GM12892 (cell line): ENCODE results near the gene TBXAS1.
"Not testable (repeated sequence)": the region's sequence is repeated elsewhere in the genome, so short reads cannot be mapped to it uniquely, and the experiment has no call there.

Source experiments
- DNase-seq: peaks from one replicate; pipeline ENCODE4 v3.0.0; 2011; ENCODE audit not compliant: insufficient read length
- FAIRE-seq: peaks from 2 replicates; lab custom pipeline; 2011; peaks lifted over from hg19 to GRCh38; lab: Jason Lieb, UNC
- POLR2A ChIP-seq: IDR thresholded peaks from 2 replicates; pipeline ENCODE4 v1.6.1; 2011; ENCODE audit warnings: low read depth, low read length, control low read depth
- POLR2AphosphoS5 ChIP-seq: IDR thresholded peaks from 2 replicates; pipeline ENCODE4 v1.6.1; 2011; ENCODE audit warnings: low read depth, low read length, control low read depth
- TAF1 ChIP-seq: IDR thresholded peaks from 2 replicates; pipeline ENCODE4 v1.6.1; 2011; ENCODE audit warnings: low read depth, mild to moderate bottlenecking, control low read depth, low read length, borderline replicate concordance

The TBXAS1 gene

DNA sequence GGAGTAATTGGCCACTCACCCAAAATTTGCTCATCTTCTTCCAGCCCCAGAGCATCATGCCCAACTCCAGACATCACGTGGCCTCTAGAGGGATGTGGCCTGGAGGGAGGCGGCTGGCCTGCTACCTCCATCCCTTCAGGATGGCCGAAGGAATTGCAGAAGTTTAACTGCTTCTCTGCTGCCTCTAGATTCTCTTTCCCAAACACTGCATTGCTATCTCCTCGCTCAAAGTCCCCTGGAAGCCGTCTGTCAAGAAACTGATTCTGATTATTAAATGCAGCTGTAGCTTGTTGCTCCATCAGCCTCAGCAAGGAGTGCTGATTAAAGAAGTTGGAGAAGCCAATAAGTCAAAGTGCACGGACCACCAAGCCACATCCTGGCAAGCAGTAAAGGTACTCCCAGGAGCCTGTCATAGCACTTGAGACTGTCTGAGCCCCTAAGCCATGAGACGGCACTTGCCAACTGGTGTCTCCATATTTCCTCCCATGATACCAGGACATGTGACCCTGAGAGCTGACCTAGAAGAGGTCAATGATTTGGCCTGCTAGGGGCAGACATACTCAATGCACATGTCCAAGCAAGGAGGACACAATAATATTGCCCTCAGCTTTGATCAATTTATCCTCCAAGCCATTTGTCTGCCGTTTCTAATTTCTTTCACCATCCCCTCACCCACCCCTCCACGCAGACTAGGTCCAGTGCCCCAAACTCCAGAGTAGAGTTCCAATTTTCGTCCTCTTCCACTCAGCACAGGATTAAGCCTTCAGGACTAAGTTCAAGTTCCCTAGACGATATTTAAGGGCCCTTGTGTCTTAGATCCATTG is 84.2 kb downstream of the TBXAS1 start:
- no peak for DNase-seq
- TF ChIP-seq POLR2A (no peak), POLR2AphosphoS5 (no peak), TAF1 (no peak)
- no peak for FAIRE-seq

DNA sequence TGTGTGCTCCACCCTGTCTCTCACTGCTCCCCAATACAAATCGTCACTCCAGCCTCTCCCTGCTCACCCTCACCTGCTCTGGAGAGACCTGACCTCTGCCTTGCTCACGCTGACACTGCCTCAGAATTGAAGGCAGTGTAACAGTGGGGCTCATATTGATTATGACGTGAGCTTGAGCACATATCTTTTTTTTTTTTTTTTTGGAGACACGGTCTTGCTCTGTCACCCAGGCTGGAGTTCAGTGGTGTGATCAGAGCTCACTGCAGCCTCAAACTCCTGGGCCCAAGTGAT is 84.7 kb downstream of the TBXAS1 start:
- FAIRE-seq (no peak), DNase-seq (no peak)
- TF ChIP-seq POLR2AphosphoS5 (no peak), POLR2A (no peak), TAF1 (no peak)

GRCh38 chr7:139914306-139915267 is 85.5 kb downstream of the TBXAS1 start:
- TF ChIP-seq TAF1 (no peak), POLR2AphosphoS5 (no peak), POLR2A (no peak)
- no peak for DNase-seq
- FAIRE-seq = peak; percentile 65

DNA sequence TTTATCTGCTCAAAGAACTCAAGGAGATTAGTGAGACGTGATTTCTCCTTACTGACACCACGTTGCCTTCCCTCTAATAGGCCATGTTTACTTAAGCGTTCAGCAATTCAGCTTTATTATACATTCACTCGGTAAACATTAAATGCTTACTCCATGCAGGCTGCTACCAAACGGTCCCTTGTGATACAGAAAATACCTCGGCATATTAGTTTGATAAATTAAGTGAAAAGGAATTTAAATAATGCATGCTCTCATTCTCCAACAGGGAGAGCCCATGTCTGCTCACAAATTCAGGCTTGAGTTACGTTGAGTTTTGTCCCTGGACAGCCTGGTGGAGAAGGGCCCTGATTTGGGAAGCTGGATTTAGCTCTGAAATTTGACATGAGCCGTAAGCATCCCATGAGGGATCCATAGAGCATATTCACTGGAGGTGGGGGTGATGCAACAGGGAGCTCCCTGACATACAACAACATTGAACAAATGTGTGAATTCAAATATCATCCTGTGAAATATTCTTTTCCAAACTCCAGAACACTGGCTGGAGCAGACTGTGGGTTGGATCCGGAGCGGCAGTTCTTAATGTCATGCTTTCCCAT is 86.3 kb downstream of the TBXAS1 start:
- DNase-seq = no peak
- FAIRE-seq = no peak

GRCh38 chr7:139915864-139916716 is 87.0 kb downstream of the TBXAS1 start:
- DNase-seq = peak; percentile 55
- peak; percentile 94 for FAIRE-seq
- TF ChIP-seq POLR2AphosphoS5 = no peak
- TF ChIP-seq TAF1 = no peak

More for the DNA sequence above, 86.3 kb downstream of the TBXAS1 start:
- TF ChIP-seq POLR2AphosphoS5 (no peak), TAF1 (no peak), POLR2A (no peak)

DNA sequence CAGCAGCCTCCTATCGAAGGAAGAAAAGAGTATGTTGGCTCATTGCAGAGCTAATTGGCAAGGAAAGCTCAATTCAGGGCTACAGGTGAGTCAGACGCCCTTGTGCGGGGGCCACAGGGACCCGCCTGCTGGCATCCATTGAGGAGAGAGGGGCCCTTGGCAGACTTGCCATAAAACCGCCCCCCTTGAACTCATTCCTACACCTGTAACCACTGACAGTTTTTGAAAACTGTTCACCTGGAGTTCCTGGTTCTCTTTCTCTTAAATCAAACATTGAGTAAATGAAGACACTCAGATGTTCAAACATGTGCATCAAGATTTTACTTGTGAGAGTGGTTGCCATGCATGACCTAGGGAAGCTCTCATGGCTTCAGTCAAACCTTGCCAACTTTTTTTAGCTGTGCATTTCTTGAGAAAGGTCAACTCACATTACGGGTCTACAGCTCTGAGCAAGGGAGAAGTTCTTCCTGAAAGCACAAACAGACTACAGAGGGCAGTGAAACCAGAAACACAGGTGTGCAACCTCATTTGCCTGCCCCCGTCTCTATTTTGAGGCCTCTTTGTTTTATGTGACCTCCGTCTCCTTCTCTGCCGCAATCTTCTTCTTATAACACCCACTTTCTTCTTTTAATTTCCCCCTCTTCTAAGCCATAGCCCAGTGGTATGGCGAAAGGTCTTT is 87.8 kb downstream of the TBXAS1 start:
- FAIRE-seq = no peak
- TF ChIP-seq POLR2A (0 out of 2 replicates have a peak, but pooled peaks have one; percentile 38), TAF1 (no peak)
- peak; percentile 41 for DNase-seq

- FAIRE-seq (no peak), DNase-seq (no peak)
- no peak for TF ChIP-seq POLR2A
- no peak for TF ChIP-seq TAF1
- no peak for TF ChIP-seq POLR2AphosphoS5
These were observed 88.8 kb downstream of the TBXAS1 start for GRCh38 chr7:139917851-139918250.

GRCh38 chr7:139918480-139918879 is 89.4 kb downstream of the TBXAS1 start:
- no peak for FAIRE-seq

DNA sequence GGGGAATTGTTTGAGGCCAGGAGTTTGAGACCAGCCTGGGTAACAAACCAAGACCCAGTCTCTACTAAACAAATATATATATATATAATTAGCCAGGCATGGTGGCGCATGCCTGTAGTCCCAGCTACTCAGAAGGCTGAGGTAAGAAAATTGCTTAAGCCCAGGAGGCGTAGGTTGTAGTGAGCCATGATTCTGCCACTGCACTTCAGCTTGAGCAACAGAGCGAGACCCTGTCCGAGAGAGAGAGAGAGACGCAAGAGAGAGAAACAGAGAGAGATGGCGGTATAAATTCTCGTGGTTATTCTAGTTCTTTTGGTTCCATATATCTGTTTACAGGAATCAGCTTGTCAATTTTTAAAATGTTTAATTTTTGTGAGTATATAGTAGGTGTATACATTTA is 94.0 kb downstream of the TBXAS1 start:
- DNase-seq (no peak), FAIRE-seq (no peak)
- TF ChIP-seq POLR2AphosphoS5 (no peak), TAF1 (no peak), POLR2A (no peak)

More at GRCh38 chr7:139918480-139918879, 89.4 kb downstream of the TBXAS1 start:
- no peak for TF ChIP-seq POLR2A
- no peak for TF ChIP-seq TAF1
- no peak for DNase-seq

GRCh38 chr7:139924461-139924860 is 95.4 kb downstream of the TBXAS1 start:
- TF ChIP-seq POLR2AphosphoS5 (no peak), POLR2A (no peak), TAF1 (no peak)
- DNase-seq = no peak
- FAIRE-seq = no peak

GRCh38 chr7:139929221-139929620 is 100.2 kb downstream of the TBXAS1 start:
- FAIRE-seq, DNase-seq: not testable (repeated sequence)
